ENCODE results near the gene FARP2.
"Not testable (repeated sequence)": the region's sequence is repeated elsewhere in the genome, so short reads cannot be mapped to it uniquely, and the experiment has no call there.

FARP2 gene

DNA sequence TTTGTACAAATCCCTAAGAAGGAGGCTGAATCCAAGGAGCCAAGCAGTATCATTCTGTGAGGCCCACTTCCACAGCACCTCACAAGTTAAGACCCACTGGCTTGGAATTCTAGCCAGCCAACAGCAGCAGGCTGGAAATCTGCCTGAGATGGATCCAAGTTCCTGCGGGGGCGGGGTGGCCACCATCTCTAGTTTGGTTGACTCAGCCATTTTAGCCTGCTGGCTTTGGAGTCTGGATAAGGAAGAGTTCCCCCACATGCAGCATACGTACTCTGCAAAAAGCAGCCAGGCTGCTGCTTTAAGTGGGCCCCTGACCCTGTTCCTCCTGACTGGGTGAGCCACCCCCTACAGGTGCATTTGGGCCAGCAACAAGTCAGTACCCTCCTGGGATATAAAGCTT lies 65.2 kb downstream of the FARP2 start:
- no peak overlapping the region for H3K4me3 ChIP-seq (ENCODE audit: low read depth, low read length)
- TF ChIP-seq, protein P1, sequence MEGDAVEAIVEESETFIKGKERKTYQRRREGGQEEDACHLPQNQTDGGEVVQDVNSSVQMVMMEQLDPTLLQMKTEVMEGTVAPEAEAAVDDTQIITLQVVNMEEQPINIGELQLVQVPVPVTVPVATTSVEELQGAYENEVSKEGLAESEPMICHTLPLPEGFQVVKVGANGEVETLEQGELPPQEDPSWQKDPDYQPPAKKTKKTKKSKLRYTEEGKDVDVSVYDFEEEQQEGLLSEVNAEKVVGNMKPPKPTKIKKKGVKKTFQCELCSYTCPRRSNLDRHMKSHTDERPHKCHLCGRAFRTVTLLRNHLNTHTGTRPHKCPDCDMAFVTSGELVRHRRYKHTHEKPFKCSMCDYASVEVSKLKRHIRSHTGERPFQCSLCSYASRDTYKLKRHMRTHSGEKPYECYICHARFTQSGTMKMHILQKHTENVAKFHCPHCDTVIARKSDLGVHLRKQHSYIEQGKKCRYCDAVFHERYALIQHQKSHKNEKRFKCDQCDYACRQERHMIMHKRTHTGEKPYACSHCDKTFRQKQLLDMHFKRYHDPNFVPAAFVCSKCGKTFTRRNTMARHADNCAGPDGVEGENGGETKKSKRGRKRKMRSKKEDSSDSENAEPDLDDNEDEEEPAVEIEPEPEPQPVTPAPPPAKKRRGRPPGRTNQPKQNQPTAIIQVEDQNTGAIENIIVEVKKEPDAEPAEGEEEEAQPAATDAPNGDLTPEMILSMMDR (IDR thresholded peaks at IDR 0.05; ENCODE audit: control insufficient read depth, extremely low read depth, insufficient read depth): no peak
- no peak for DNase-seq (ENCODE audit: low read depth)

DNA sequence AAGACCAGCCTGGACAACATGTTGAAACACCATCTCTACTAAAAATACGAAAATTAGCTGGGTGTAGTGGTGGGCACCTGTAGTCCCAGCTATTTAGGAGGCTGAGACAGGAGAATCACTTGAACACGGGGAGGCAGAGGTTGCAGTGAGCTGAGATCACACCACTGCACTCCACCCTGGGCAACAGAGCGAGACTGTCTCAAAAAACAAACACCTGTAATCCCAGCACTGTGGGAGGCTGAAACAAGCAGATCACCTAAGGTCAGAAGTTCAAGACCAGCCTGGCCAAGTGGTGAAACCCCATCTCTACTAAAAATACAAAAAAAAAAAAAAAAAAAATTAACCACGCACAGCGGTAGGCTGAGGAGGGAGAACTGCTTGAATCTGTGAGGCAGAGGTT lies 65.9 kb downstream of the FARP2 start:
- DNase-seq (ENCODE audit: low read depth); H3K4me3 ChIP-seq (ENCODE audit: low read depth, low read length): not testable (repeated sequence)

DNA sequence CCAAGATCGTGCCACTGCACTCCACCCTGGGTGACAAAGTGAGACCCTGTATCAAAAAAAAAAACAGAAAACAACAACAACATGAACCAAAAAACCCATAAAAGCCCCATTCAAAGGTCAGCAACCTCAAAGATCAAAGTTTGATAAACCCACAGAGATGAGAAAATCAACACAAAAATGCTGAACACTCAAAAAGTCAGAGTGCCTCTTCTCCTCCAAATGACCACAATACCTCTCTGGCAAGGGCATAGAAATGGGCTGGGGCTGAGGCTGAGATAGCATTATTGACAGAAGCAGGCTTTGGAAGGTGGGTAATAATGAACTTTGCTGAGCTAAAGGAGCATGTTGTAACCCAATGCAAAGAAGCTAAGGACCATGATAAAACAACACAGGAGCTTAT lies 66.3 kb downstream of the FARP2 start:
- H3K4me3 ChIP-seq (ENCODE audit: low read depth, low read length): no peak overlapping the region
- no peak for DNase-seq (ENCODE audit: low read depth)
- TF ChIP-seq, protein P1 (IDR thresholded peaks at IDR 0.05; ENCODE audit: control insufficient read depth, extremely low read depth, insufficient read depth): no peak

DNA sequence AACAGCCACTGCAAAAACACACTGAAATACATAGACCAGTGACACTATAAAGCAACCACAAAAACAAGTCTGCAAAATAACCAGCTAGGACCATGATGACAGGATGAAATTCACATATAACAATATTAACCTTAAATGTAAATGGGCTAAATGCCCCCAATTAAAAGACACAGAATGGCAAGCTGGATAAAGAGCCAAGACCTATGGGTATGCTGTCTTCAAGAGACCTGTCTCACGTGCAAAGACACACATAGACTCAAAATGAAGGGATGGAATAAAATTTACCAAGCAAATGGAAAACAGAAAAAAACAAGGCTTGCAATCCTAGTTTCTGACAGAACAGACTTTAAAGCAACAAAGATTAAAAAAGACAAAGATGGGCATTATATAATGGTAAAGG lies 67.4 kb downstream of the FARP2 start:
- not testable (repeated sequence) for DNase-seq (ENCODE audit: low read depth); H3K4me3 ChIP-seq (ENCODE audit: low read depth, low read length)

DNA sequence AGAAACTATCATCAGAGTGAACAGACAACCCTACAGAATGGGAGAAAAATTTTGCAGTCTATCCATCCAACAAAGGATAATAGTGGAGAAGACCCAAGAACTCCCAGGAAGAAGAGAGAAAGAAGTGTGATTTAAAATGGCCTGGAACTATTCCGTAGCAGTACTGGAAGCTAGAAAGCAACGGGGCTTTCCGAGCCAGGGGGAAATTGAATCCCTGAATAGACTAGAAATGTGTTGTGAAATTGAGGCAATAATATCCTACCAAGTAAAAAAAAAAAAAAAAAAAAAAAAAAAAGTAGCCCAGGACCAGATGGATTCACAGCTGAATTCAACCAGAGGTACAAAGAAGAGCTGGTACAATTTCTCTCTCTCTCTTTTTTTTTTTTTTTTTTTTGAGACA lies 69.3 kb downstream of the FARP2 start:
- no peak overlapping the region for H3K4me3 ChIP-seq (ENCODE audit: low read depth, low read length)
- no peak for DNase-seq (ENCODE audit: low read depth)
- TF ChIP-seq, protein P1 (IDR thresholded peaks at IDR 0.05; ENCODE audit: control insufficient read depth, extremely low read depth, insufficient read depth): no peak

DNA sequence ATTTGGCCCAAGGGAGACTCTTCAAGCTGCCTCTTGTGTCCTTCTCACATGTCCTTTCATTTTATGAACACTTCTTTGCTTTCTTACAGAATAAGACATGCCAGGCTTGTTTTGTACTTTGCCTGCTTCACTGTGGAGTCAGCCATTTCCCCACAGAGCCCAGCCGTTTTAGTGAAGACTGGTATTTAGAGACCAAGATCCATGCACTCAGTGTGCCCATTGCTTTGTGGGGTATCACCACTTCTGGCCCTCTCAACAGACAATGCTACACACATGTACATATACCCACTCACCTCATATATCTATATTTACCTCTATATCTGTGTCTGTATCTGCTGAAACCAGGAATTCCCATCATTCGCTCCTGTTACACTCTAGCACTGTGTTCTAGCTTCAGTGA lies 74.1 kb downstream of the FARP2 start:
- TF ChIP-seq, protein P1 (IDR thresholded peaks at IDR 0.05; ENCODE audit: control insufficient read depth, extremely low read depth, insufficient read depth): no peak
- no peak for DNase-seq (ENCODE audit: low read depth)
- no peak overlapping the region for H3K4me3 ChIP-seq (ENCODE audit: low read depth, low read length)

DNA sequence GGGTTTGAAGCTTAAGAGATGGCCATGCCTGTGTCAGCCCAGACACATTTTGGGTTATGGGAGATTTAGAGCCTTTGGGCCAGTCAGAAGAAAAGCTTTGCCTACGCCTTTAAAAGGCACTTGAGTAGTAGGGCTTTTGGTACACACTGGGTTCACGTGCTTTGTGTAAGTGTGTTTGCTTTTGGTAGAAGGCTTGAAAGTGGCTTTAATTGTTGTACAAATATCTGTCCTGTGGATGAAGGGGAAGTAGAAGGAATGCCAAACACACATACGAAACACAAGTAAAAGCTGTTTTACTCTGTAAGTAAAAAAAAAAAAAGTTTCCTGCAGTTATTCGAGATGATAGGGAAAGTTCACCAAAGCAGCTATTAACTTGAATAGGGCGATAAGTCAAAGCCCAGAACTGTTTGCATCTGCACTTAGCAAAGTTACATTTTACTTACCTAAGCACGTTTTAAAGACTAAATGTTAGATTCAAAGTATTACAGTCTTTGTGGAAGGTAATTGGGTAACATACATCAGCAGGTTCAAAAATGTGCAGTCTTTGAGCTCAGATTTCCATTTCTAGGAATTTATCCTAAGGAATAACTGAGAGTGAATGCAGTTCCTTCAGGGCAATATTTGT lies 76.9 kb downstream of the FARP2 start:
- TF ChIP-seq, protein P1 (IDR thresholded peaks at IDR 0.05; ENCODE audit: control insufficient read depth, extremely low read depth, insufficient read depth): no peak
- no peak overlapping the region for H3K4me3 ChIP-seq (ENCODE audit: low read depth, low read length)
- DNase-seq (ENCODE audit: low read depth): no peak

DNA sequence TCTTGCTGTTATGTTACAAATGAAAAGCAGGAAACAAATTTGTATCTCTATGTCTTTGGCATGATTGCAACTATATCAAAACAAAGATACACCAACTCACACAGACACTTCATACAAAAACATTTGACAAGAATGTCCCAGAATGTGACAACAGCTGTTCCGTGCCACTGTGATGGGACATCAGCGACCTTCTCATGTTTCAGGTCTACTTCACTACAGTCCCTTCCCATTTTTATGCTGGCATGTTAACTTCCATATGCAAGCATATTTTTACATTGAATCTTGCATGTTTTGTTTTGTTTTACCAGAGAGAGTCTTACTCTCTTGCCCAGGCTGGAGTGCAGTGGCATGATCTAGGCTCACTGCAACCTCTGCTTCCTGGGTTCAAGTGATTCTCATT lies 81.1 kb downstream of the FARP2 start:
- no peak overlapping the region for H3K4me3 ChIP-seq (ENCODE audit: low read depth, low read length)
- DNase-seq (ENCODE audit: low read depth): no peak
- TF ChIP-seq, protein P1 (IDR thresholded peaks at IDR 0.05; ENCODE audit: control insufficient read depth, extremely low read depth, insufficient read depth): no peak

Measured in LNCaP clone FGC (cell line).